IPS-18c (cell line): Measurements from ENCODE around the gene ATRN.
"Not testable (repeated sequence)": the region's sequence is repeated elsewhere in the genome, so short reads cannot be mapped to it uniquely, and the experiment has no call there.

Source experiments
- H3K4me3 ChIP-seq: 2 replicates; pipeline ENCODE4 v1.7.0; 2013; ENCODE audit warnings: low read depth, mild to moderate bottlenecking, low read length, moderate library complexity; ENCODE audit not compliant: insufficient read depth
- H3K9me3 ChIP-seq: one replicate; pipeline ENCODE4 v1.6.1; 2013; ENCODE audit warnings: mild to moderate bottlenecking, low read length, moderate library complexity; ENCODE audit not compliant: control insufficient read depth, insufficient read depth

Gene ATRN

DNA sequence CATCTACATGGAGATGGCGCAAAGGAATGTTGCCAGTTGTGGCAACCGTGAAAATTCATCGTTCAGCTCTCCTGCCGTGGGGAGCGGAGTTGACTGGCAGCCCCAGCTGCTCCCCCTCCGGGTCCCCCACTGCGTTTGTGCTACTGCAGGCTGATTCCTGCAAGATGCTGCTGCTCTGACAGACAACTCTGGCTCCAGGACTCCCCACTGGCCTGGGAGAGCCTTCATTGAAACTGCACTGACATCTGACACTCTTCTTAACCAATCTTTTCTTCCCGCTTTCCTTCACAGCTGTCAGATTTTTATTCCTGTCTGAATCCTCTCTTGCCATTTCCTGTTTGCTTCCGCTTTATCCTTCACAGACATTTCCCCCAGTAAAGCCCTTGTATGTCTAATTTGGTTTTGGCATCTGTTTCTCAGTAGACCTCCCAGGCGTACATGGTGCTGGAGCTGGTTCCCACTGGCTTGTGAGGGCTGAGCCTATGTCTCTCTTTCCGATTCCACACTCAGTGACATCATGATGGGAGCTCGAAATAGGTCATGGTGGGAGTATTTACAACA, 9.5 kb upstream of the ATRN start:
- H3K9me3 ChIP-seq, result no peaks in the 10 kb centered on the region
- H3K4me3 ChIP-seq, result no peak overlapping the region

GRCh38 chr20:3461911-3462677, 8.7 kb upstream of the ATRN start:
- Histone ChIP-seq H3K9me3 (peaks cover 2% of the 10 kb centered on the region), H3K4me3 (no peak overlapping the region)

DNA sequence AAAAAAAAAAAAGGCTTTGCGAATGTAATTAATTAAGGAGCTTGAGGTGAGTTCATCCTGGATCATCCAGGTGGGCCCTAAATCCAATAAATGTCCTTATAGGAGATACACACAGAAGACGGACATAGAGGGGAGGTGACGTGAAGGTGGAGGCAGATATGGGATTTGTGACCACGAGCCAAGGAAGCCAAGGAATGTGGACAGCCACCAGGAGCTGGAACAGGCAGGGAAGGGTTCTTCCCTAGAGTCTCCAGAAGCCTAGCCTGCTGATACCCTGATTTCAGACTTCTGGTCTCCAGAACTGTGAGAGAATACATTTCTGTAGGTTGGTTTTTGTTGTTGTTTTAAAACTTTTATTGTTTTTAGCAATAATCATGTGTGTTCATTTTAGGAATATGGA, 6.7 kb upstream of the ATRN start:
- no peak overlapping the region for H3K4me3 ChIP-seq
- H3K9me3 ChIP-seq, result peaks cover 2% of the 10 kb centered on the region

GRCh38 chr20:3465301-3465700, 5.5 kb upstream of the ATRN start:
- Histone ChIP-seq H3K9me3 (peaks cover 2% of the 10 kb centered on the region), H3K4me3 (no peak overlapping the region)

GRCh38 chr20:3470208-3470626, 601 bp upstream of the ATRN start:
- H3K4me3 ChIP-seq, result peak overlapping the region; percentile 89
- peaks cover 2% of the 10 kb centered on the region for H3K9me3 ChIP-seq

DNA sequence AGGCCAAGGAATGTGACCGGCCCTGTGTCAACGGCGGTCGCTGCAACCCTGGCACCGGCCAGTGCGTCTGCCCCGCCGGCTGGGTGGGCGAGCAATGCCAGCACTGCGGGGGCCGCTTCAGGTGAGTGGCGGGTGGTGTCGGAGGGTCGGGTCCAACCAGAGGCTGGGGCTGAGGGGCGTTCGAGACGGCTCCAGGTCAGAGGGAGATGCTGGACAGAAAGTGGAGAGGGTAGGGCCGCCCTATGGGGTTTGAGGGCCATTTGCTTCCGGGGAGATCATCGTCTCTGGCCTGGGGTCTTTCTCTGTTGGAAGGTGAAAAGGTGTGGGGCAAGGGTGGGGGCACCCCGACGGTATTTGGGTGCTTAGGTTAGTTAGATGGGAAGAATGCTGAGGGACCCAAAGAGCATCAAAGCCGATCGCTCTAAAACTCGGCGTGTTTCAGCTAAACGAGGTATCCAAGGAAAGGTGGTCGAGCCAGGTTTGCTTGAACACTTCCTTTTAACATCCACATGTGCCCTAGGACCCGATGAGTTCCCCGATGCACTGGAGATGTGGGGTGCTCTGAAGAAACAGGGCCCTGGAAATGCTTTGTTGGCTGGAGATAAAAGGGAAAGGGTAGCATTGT, 691 bp downstream of the ATRN start:
- Histone ChIP-seq H3K4me3 (peak overlapping the region; percentile 89), H3K9me3 (peaks cover 2% of the 10 kb centered on the region)

DNA sequence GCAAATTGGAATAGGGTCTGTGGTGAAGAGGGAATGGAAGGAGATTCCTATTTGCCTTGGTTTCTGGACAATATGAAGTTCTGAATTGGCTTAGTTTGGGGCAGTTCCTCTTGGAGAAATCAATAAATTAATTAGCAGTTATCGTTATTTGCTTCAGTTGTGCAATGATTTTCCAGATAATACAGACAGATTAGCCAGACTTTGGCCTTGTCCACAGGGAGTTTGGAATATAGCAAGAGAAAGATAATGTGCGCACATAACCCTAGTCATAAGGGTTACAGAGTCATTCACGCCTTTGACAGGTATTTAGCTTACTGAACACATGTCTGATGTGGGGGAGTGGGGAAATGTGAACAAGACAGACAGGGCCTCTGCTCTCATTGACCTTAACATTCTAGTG, 1.3 kb downstream of the ATRN start:
- peak overlapping the region; percentile 89 for H3K4me3 ChIP-seq
- H3K9me3 ChIP-seq, result no peaks in the 10 kb centered on the region

DNA sequence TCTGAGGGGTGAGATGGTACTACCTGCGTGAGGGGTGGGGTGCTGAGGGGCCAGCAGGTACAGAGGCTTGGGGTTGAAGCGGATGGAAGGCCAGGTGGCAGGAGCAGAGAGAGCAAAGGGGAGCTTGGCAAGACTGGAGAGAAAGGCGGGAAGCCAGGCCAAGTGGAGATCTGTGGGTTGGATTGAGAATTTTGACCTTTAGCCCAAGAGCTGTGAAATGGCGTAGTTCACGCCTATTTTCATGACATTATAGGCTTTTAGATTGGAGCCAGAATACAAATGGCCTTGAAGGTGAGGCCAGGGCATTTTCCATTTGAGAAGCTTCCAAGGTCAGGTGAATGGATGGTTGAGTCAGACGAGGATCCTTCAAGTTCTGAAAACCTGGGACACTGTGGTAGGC, 2.5 kb downstream of the ATRN start:
- Histone ChIP-seq H3K4me3 (0 out of 2 replicates have a peak overlapping the region, but pooled peaks have one; percentile 15), H3K9me3 (no peaks in the 10 kb centered on the region)

DNA sequence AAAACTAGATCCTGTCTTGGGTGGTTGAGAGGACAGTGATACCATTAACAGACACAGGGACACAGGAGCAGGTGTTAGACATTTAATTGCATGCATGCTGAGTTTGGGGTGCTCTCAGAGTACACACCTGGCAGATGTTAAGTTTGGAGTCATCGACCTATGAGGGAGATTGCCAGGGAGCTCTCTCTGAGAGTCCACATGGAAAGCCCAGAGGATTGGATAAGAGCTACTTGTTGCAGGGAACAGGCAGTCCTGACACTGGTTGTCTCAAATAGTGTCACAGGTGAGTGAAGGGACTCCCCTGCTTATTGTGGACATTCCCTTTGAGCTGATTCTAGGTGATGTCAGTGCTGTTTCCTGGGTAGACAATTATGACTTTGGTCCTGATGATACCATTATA, 3.1 kb downstream of the ATRN start:
- Histone ChIP-seq H3K9me3 (no peaks in the 10 kb centered on the region), H3K4me3 (no peak overlapping the region)

DNA sequence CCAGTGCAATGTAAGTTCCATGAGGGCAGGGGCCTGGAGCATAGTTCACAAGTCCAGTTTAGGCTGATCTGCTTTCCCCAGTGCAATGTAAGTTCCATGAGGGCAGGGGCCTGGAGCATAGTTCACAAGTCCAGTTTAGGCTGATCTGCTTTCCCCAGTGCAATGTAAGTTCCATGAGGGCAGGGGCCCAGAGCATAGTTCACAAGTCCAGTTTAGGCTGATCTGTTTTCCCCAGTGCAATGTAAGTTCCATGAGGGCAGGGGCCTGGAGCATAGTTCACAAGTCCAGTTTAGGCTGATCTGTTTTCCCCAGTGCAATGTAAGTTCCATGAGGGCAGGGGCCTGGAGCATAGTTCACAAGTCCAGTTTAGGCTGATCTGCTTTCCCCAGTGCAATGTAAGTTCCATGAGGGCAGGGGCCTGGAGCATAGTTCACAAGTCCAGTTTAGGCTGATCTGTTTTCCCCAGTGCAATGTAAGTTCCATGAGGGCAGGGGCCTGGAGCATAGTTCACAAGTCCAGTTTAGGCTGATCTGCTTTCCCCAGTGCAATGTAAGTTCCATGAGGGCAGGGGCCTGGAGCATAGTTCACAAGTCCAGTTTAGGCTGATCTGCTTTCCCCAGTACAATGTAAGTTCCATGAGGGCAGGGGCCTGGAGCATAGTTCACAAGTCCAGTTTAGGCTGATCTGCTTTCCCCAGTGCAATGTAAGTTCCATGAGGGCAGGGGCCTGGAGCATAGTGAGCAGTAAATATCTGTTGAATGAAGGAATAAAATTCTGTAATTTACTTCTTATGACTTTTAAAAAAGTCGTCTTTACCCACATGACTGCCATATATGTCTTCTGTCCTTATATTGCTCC, 6.4 kb downstream of the ATRN start:
- not testable (repeated sequence) for H3K4me3 ChIP-seq, H3K9me3 ChIP-seq

DNA sequence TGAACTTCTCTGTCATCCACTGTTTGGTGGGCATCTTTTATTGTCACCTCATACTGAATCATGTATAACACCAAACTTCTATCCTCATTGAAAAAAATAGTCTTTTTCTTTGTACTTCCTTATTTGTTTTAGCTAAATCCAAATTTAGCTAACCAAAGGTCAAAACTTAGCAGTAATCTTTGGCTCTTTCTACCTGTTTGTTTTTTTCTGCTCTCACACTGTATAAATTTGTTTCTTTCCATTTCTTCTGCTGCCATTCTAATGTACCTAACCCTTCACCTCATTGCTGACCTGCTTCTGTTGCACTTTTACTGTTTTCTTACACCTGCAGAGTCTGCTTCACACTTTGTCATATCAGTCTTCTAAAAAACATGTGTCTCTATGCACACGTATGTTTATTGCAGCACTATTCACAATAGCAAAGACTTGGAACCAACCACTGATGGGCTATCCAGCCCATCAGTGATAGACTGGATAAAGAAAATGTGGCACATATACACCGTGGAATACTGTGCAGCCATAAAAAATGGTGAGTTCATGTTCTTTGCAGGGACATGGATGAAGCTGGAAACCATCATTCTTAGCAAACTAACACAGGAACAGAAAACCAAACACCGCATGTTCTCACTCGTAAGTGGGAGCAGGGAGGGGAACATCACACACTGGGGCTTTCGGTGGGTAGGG, 7.2 kb downstream of the ATRN start:
- no peak overlapping the region for H3K4me3 ChIP-seq

GRCh38 chr20:3479025-3479424, 8.2 kb downstream of the ATRN start:
- H3K9me3 ChIP-seq, result no peaks in the 10 kb centered on the region
- no peak overlapping the region for H3K4me3 ChIP-seq

More for the DNA sequence above, 7.2 kb downstream of the ATRN start:
- H3K9me3 ChIP-seq, result no peaks in the 10 kb centered on the region

GRCh38 chr20:3479759-3480615, 9.2 kb downstream of the ATRN start:
- H3K4me3 ChIP-seq, result no peak overlapping the region
- no peaks in the 10 kb centered on the region for H3K9me3 ChIP-seq

DNA sequence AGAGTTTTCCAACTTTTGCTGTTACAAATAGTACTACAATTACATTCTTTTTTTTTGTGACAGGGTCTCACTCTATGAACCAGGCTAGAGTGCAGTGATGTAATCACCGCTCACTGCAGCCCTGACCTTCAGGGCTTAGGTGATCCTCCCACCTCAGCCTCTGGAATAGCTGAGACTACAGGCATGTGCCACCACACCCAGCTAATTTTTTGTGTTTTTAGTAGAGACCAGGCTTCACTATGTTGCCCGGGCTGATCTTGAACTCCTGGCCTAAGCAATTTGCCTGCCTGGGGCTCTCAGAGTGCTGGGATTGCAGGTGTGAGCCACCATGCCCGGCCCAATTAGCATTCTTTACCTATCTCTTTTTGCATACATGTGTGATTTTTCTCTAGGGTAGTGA, 12.5 kb downstream of the ATRN start:
- no peak overlapping the region for H3K4me3 ChIP-seq

GRCh38 chr20:3483784-3484183, 13.0 kb downstream of the ATRN start:
- no peaks in the 10 kb centered on the region for H3K9me3 ChIP-seq
- H3K4me3 ChIP-seq, result no peak overlapping the region

More for the DNA sequence above, 12.5 kb downstream of the ATRN start:
- no peaks in the 10 kb centered on the region for H3K9me3 ChIP-seq

- Histone ChIP-seq H3K9me3 (no peaks in the 10 kb centered on the region), H3K4me3 (no peak overlapping the region)
Observed at GRCh38 chr20:3485913-3486312, 15.1 kb downstream of the ATRN start.
